Mucosa of descending colon (tissue), 3 donors: Measurements from ENCODE around the gene ANO1. TPM values are rescaled to one million over a fixed set of nuclear protein-coding genes. Genes with fewer than 3 reads are reported as not detected.

Source experiments
- ATAC-seq: fragments of 200-7000 bp; cut with Tn5 transposase; one replicate; pipeline ENCODE4 v1.9.1; 2020; ENCODE audit warnings: mild to moderate bottlenecking, moderate library complexity
- DNase-seq, 3 donors: peaks; one replicate each; pipeline ENCODE4 v3.0.0-alpha.2; 2020
- H3K36me3 ChIP-seq: fragments of 200-600 bp; one replicate; pipeline ENCODE4 v1.8.0; 2021; ENCODE audit warnings: low read depth, mild to moderate bottlenecking
- H3K4me1 ChIP-seq: fragments of 200-600 bp; one replicate; pipeline ENCODE4 v1.8.0; 2021; ENCODE audit warnings: low read depth, mild to moderate bottlenecking
- H3K4me3 ChIP-seq: fragments of 200-600 bp; one replicate; pipeline ENCODE4 v1.8.0; 2021; ENCODE audit warnings: mild to moderate bottlenecking
- H3K9me3 ChIP-seq: fragments of 200-600 bp; one replicate; pipeline ENCODE4 v1.8.0; 2021; ENCODE audit warnings: mild to moderate bottlenecking
- intact Hi-C, 2 donors: fragments of 100-400 bp; cut with DNase I in 1 of 2; cut with micrococcal nuclease in 1 of 2; formaldehyde crosslinking; loops; one replicate each; pipeline versions ENCODE4 v1.11.0 to v1.11.1; 2022; cut with DNase I, micrococcal nuclease
- total RNA-seq, 3 donors: library from RNA; stranded (reverse); fragmentation: NEBNext Ultra II Directional in 2 of 3; extraction: Animal tissue kit (Norgen Biotek cat#: 25700) in 2 of 3; gene quantifications; one replicate each; pipeline versions ENCODE4 v1.2.1 to v1.2.4, GENCODE V29; 2021 to 2023
- TF ChIP-seq, protein P1 (sequence below): fragments of 200-600 bp; IDR thresholded peaks from one replicate; pipeline ENCODE4 v1.8.0; 2022; ENCODE audit warnings: antibody characterized with exemption, mild to moderate bottlenecking
- donor health status: DM: no; HTN: no; CAD: no; lungs with moderate emphysema.
- donor health status: DM: no; HTN: no; CAD: no.
- donor health status: DM: no; HTN: yes; CAD: no.

ANO1 gene
- total RNA-seq, 3 donors from 2014 or later = 10.7 to 26.6 (median 11.8) TPM

DNA sequence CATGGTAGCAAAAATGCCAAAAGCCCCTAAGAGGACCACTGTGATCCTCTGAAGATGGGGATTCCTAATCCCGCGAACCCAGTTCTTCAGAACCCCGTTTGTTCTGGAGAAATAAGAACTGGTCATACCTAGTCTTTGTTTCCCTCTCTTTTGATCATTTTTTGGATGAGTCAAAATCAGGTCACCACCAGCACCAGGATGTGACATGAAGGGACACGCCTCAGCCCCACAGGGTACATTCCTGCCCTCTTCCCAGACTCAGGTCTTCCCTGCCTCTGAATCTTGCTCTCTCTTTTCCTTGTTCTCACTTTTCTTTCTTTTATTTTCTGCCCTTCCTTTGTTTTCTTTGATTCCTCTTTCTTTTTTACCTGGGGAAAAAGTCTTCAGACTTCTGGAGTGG is 14.6 kb upstream of the ANO1 start:
- Histone ChIP-seq H3K4me1 (no peaks in the 10 kb centered on the region), H3K9me3 (no peaks in the 10 kb centered on the region), H3K36me3 (no peaks in the 10 kb centered on the region), H3K4me3 (no peak overlapping the region)
- ATAC-seq (no peak), DNase-seq (no peak)
- TF ChIP-seq, protein P1, sequence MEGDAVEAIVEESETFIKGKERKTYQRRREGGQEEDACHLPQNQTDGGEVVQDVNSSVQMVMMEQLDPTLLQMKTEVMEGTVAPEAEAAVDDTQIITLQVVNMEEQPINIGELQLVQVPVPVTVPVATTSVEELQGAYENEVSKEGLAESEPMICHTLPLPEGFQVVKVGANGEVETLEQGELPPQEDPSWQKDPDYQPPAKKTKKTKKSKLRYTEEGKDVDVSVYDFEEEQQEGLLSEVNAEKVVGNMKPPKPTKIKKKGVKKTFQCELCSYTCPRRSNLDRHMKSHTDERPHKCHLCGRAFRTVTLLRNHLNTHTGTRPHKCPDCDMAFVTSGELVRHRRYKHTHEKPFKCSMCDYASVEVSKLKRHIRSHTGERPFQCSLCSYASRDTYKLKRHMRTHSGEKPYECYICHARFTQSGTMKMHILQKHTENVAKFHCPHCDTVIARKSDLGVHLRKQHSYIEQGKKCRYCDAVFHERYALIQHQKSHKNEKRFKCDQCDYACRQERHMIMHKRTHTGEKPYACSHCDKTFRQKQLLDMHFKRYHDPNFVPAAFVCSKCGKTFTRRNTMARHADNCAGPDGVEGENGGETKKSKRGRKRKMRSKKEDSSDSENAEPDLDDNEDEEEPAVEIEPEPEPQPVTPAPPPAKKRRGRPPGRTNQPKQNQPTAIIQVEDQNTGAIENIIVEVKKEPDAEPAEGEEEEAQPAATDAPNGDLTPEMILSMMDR = no peak
- intact Hi-C loops = no loop called here

DNA sequence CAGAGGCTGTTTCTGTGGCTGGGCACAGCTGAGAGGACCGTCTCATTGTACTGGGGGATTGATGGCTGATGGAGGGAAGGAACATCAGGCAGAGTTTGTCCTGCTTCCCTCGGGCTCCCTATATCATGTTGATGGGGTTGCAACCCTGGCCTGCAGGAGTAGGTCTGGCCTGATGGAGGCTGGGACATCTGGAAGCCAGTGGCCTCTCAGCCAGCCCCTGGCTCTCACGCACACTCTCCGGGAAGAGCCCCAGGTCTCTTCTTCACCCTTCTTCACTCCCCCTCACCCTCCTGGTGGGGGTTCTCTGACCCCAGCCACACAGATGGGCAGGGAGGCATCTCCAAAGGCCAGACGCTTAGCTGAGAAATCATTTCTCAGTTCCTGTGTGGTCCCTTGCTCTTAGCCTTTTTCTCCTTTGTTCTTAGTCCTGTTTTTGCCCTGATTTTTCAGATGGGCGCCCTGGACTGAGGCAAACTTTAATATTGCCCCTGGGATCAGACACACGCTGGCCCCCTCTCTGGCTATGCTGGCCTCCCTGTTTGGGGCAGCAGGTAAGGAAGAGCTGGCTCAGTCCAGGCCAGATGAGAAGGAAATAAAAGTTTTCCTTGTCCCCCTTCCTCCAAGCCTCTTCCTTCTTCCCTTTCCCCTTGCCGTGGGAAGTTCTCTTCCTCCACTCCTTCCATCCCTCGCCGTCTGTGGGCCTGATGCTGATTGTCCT is 13.9 kb upstream of the ANO1 start:
- no peak for DNase-seq
- Histone ChIP-seq H3K4me3 (no peak overlapping the region), H3K4me1 (no peaks in the 10 kb centered on the region), H3K9me3 (no peaks in the 10 kb centered on the region), H3K36me3 (no peaks in the 10 kb centered on the region)
- intact Hi-C loops = no loop called here
- TF ChIP-seq, protein P1 = no peak
- ATAC-seq = no peak

DNA sequence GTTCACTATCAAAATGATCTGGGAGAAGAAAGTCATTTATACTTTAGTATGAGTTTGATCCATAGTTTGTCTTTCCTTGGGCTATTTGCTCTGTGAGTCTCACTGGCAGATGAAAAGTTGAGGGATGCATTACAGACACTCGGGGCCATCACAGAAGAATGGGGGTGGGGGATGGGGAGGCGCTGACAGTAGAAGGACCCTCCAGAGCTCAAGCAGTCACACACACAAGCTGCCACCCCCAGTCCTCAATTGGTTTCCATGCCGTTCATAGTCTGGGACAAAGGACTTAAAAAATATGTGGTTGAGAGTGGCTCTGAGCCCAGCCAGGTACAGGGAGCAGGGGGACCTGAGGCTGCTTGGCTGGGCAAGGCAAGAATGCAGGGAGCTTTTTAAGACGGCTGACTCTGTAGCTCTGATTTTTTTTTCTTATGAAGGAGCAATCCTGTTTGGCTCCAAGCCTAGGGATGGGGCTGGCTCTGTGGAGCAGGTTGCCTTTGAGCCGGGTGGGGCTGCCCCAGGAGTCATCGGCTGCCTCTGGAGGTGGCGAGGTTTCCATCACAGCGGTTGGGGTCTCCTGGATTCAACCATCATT is 13.3 kb upstream of the ANO1 start:
- ATAC-seq (no peak), DNase-seq (no peak)
- TF ChIP-seq, protein P1 = no peak

DNA sequence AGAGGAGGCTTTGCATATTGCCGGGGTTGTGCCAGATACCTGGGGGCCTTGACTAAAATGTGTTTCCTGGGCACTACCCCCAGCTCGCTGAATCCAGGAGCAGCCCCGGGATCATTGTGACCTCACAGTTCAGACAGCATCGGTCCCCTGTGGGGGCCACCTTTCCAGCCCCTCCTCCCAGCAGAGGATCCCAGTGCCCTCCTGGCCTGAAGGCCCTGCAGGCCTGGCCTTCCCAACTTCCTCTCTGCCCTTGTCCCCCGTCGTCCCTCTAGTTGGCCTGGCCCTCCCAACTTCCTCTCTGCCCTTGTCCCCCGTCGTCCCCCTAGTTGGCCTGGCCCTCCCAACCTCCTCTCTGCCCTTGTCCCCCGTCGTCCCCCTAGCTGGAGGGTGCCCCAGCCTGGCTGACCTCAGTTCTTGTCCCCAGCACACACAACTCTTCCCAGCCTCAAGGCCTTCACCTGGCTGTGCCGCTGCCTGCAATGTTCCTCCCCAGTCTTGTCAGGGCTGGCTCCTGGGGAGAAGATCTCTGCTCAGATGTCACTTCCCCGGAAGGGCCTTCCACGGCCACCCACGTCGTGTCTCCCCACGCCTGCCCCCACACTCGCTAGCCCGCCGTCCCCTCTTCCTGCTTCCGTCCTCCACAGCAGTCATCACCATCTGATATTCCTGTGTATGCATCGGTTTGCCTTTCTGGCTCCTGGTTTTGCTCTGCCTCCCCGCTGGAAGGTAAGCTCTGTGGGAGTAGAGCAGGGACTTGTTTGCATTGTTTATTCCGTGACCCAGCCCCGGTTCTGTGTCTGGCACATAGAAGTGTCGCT is 12.6 kb upstream of the ANO1 start:
- Histone ChIP-seq H3K9me3 (no peaks in the 10 kb centered on the region), H3K36me3 (no peaks in the 10 kb centered on the region), H3K4me1 (no peaks in the 10 kb centered on the region), H3K4me3 (no peak overlapping the region)
- intact Hi-C loops = no loop called here
- ATAC-seq (no peak), DNase-seq (no peak)
- TF ChIP-seq, protein P1 = no peak

More for the DNA sequence above, 13.3 kb upstream of the ANO1 start:
- intact Hi-C loops = no loop called here
- Histone ChIP-seq H3K36me3 (no peaks in the 10 kb centered on the region), H3K9me3 (no peaks in the 10 kb centered on the region), H3K4me1 (no peaks in the 10 kb centered on the region), H3K4me3 (no peak overlapping the region)

DNA sequence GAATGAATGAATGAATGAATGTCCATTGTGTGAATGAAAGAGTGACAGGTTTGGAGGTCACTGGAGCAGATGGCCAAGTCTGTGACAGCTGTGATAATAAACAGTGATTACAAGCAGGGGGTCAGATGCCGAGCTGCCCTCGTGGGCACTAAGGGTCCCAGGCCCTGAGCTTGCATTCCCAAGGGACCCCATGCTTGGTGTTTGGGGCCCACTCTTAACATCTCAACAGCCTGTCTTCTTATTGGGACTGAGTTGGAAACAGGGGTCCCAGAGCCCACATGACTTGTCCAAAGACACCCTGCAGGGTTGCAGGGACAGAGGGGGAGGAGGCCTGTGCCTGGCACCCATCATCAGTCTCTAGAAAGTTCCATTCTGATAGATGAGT is 12.0 kb upstream of the ANO1 start:
- DNase-seq = no peak
- TF ChIP-seq, protein P1 = no peak
- ATAC-seq = no peak
- Histone ChIP-seq H3K4me1 (no peaks in the 10 kb centered on the region), H3K4me3 (no peak overlapping the region), H3K9me3 (no peaks in the 10 kb centered on the region), H3K36me3 (no peaks in the 10 kb centered on the region)
- intact Hi-C loops = no loop called here
